GM19025 (cell line): Measurements from ENCODE around the gene COL4A2.

ENCODE experiments used
- ATAC-seq: cut with Tn5 transposase; IDR thresholded peaks from one replicate; pipeline ENCODE4 v1.9.1; 2021; ENCODE audit warnings: mild to moderate bottlenecking, low read depth, moderate library complexity; ENCODE audit not compliant: unreplicated experiment

COL4A2 gene

DNA sequence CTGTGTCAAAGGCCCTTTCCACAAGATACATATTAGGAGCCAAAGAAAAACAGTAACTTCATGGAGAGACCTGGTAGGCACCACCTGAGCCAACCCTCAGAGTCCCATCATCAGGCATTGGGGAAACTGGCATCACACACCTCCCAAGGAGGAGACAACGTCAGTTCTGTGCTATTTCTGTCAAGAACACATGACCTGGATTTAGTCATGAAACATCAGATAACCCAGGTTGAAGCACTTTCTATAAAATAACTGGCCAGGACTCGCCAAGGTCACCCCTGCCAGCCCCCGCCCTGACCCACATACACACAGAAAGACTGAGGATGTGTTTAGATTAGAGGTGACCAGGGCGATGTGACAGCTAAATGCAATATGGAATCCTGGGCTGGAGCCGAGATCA, 35.8 kb upstream of the COL4A2 start:
- no peak for ATAC-seq

DNA sequence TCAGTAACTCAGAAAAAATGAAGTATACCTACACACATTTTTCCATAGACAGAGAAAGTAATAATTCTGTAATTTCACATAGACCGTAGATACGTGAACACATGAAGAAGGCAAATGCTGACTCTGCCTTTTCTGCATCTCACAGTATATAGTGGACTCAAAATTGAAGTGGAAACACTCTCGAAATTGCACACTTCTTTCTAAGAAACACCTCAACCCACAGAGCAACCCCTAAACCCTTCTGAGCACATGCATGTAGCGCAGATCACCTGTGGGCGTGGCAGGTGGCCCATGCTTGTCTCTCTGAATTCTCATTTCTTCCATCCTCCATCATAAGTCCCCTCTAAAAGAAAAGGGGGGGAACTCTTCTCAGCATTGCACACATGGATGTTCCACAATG, 34.9 kb upstream of the COL4A2 start:
- ATAC-seq = no peak

DNA sequence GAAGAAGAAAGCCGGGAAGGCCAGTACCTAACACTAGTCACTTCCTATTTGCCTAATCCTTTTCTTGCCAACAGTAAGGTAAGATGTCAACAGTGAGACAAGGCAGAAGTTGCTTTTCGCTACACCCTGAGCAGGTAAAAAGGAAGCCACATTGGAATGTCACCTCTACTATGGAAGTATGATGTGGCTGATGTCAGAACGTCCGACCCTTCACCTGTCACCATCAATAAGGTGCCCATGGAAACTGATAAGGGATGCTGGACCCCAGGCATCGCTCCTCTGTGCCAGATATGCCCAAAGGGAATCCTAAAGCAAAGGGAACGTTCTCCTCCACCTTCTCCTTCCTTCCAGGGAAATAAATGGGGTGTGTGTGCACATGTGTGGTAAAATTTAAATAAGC, 34.4 kb upstream of the COL4A2 start:
- no peak for ATAC-seq

DNA sequence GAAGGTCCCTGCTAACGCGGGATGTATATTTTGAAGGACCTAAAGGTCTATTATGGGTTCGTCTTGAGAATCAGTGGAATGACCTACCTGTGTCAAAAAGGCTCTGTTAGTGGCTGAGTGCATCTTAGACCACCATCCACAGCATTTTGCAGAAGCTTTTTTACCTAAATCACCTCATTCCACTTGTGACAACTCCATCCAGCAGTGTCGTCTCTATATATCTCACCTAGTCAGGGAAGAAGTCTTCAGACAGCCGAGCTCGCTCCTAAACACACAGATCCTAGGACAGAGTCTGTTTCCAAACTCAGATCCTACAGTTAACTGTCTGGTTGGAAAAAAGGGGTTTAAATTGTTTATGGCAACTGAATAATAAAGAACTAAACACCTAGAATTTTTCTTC, 33.8 kb upstream of the COL4A2 start:
- no peak for ATAC-seq

DNA sequence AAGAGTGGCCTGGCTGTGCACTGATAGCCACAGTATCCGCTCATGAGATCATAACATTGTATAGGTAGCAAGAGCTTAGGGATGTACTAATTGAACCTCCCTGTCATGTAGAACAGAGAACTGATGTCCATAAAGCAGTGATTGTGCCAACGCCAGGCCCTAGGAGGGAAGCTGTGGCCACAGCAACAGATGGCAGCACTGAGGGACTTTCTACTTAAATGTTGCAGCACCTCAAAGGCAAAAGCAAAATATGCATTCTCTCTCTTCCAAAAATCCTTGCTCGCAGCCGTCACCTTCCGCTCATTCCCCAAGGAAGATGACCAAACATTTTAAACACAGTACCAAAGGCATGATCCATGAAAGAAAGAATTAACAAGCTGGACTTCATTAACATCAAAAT, 32.4 kb upstream of the COL4A2 start:
- ATAC-seq = no peak

DNA sequence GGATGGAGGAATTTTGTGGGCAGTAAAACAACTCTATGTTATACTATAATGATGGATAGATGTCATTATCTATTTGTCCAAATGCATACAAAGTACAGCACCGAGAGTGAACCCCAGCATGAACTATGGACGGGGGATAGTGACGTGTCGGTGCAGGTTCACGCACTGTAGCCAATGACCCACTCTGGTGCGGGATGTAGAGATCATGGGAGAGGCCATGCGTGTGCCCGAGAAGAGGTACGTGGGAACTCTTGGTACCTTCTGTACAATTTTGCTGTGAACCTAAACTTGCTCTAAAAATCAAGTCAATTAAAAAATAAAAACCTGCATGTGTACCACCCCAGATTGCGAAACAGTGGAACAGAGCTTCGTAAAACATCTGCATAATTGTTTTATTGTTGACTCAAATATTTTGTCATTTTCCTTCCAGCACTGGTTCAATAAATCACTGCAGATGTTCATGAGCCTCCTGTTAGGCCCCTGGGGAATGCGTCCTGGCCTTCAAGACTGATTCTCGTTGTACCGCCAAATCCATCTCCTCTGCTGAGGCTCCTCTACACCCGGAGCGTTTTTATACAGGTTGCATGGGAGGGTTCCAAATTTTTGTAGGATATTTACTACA, 31.0 kb upstream of the COL4A2 start:
- no peak for ATAC-seq

DNA sequence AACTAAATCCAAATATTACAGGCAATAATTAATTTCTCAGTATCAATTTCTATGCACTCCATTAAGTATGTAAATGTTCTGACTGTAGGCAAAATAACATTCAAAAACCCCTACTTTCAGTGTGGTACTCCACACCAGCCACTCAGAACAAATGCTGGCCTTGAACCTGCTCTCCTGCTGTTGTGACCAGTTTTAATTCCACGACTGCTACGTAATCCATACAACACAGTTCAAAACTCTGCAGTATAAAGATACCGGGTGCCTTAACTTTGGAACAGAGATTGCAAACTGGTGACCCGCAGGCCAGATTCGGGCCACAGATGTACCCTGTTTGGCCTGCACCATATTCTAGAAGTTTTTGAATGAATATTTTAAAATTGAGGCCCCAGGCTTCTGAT, 30.5 kb upstream of the COL4A2 start:
- no peak for ATAC-seq

DNA sequence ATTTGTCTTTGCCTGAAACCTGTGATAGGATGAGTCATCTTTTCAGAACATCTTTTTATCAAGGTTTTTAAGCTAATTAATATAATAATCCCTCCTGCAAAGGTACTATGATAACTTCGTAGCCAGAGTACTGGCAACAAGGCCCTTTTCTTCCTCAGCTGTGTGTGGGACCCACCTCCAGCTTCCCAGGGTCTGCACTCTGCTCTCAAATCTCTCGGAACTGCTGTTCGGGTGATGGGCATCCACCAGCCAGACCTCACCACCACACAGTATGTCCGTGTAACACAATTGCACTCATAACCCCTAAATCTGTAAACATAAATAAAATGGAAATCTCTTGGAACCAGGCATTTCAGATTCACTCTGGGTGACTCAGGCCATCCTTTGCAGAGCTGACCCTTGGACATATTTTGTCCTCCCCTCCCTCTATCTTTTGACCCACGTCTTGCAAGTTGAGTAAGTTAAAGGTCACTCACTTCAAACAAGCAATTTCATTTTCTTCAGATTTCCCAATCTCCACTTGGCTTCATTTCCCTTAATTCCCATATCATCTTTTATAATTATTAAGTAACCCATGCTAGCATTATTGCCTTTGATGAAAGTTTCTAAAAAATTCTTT, 29.6 kb upstream of the COL4A2 start:
- ATAC-seq = no peak

DNA sequence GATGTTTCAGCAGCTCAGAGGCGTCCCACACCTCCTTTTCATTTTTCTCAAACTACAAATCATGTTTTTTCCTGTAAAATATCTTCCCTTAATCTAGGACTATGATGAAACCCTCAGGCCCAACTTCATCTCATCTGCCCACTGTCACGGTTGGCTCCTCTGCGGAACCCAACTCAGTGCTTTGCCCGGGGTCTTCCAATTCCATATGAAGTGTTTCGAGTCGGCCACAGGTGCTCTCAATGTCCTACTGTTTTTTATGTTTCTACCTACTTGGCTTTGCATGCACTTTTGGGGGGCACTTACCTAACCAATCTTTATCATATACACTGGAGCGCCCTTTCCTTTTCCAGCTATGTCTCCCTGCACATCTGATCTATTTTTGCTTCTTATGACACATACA, 28.2 kb upstream of the COL4A2 start:
- no peak for ATAC-seq

DNA sequence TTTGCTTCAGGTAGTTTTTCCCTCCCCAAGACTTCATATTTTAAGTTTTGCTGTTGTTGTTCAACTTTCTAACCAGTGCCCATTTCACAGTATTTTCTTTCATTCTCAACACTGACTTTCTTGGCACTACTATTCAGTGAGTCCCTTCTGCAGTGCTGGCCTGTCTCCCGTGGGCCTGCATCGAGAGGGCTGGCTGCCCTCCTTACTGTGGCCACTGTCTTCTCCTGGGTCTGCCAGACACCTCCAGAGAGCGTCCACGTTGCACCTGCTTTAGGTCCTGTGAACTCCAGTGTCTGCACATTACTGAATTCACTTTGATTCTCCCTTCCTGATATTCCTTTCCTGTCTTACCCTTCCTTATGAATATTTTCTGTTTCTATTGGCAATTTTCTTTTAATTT, 27.4 kb upstream of the COL4A2 start:
- ATAC-seq = no peak

DNA sequence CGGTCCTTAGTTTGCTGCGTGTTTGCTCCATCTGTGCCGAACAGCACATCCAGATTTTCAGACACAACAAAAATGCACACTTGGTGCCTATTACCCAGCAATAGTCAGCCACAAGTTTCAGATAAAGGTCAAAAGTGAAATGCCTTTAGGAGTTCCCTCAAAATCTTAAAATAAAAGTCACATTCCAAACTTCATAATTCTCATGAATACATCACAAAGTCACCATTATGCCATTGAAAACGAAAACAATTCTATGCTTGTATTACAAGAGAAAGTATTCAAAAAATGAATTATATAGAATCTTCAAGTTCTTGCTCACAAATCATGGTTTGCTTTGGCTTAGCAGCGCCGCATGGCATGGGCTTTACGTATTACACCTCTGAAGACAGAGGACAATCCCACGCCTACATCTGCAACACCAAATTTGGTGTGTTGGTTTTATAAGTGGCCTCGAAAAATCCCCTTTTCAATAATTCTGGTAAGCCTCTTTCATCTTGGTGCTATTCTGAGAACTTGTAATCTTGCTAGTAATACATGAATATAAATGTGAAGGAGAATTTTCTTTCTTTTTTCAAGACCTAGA, 26.8 kb upstream of the COL4A2 start:
- no peak for ATAC-seq

DNA sequence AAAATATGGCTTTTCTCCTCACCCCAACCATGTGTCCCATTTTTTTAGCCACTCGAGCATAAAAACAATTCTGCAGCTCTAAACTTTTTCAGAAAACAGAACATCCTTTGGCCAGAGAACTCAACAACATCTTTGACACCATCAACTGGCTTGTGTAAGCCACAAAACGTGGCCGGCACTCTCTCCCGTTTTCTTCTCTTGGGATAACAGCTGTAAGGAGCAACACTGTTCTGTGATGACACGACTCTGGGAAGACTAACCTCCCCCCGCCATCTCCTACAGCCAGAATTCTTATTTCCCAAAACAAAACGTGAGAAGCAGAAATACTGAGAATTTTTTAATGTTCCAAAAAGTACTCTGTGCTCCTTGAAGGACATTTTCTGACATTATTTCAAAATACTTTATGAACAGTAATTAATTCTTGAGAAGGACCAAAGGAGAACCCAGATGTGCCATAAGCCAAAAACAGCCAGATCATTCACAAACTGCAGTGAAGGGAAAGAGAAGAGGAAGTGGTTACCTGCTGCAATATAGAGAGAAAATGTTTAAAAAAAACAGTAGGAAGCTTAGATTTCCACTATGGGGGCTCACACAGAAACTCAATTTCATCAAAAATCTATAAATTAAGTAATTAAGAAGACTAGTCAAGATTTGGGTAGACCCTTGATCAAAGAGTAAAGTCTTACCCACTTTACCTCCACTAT, 25.9 kb upstream of the COL4A2 start:
- ATAC-seq = no peak

DNA sequence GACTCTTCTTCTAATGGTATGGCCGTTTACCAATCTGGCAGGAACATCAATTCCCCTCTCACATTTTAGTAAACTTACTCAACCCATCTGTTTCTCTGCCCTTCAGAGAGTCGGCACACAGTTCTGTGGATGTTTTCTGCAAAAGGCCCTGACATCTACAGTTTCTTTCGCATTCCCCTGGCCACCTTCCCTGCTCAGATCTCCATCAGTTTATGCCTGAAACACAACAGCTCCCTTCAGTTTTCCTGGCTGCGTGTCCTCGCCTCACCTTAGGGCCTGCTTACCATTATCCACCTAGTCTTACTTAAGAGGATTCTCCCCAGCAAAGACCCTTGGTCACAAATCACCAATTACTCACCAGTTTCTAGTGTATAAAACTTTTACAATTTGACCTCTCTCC, 25.3 kb upstream of the COL4A2 start:
- ATAC-seq = no peak

DNA sequence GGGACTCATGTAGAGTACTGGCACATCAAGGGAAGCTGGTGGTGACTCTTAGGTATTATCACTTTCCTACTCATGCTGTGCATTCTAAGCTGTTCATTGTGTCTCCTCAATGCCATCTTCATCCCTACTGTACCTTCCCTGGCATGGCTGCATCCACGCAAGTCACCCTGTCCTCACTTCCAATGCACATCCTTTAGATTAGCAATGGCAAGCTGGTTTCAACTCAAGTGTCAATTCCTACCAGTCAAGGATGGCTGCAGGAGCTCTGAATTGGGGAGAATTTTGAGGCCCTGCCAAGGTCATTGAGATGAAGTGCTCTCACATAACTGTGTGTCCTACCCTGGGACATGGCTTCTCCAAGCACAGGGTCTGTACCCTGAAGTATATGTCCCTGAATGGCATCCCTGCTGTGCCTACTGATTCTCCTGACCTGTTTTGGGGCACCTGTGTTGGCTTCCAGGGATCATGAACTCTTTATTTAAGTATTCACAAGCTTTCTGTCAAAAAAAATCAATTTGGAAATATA, 24.7 kb upstream of the COL4A2 start:
- ATAC-seq = no peak

DNA sequence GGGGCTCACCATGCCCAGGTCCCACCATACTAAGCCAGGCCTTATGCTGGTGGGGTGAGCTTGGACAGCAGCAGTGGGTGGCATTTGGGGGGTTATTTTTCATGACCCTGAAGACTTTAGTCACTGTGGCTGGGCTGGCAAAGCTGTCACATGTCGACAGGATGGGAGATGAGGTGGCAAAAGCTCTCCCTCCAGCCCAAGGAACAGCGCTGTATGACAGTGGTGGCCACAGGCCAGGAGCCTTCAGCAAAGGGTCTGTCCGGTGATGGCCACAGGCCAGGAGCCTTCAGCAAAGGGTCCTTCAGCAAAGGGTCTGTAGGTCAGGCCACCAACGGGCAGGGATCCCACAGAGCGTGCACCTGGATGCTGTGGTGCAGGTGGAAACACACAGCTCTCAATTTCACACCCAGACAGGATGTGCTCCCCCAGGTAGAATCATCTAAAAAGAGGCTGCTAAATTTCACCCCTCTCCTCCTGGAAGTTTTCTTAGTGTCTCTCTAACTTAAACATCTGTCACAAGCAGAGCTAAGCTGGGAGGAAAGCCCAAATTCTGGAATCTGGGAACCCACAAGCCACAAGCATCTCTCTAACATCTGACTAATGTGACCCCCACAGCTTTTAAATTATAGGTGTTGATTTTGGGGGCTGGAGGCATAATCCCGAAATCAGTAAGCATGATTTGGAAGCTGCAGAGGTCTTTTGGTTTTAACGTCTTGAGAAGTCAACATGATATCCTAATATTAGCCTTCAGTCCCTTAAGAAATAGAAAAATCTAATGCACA, 23.2 kb upstream of the COL4A2 start:
- no peak for ATAC-seq

DNA sequence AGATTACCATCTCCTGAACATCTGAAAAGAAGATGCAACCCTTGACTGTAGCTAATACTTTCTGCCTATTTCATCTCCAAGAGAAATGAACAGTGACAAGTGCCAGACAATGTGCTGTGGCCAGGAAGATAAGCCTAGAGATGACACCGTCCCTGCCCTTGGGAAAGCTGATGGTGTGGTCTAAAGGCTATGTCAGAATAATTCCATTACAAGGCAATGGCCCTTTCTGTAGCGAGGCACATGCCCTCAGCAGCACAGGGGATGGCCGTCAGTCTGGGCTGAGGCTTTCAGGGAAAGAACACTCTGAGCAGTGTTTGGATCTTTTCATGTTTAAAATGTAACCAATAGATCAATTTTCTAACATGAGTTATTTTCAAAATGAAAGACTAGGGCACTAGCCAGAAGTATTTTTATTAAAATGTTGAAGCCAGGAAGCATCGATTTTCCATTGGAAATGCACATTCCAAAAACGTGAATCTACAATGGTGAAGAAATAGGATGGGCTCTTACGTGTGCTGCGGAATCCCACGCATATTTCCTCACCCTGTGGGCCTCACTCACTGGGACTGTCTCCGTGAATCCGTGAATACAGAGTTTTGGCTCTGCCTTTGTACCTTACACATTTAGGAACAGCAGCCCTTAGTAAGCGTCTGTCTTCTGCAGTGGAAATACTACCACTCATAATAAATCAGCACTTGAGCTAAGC, 22.2 kb upstream of the COL4A2 start:
- no peak for ATAC-seq

DNA sequence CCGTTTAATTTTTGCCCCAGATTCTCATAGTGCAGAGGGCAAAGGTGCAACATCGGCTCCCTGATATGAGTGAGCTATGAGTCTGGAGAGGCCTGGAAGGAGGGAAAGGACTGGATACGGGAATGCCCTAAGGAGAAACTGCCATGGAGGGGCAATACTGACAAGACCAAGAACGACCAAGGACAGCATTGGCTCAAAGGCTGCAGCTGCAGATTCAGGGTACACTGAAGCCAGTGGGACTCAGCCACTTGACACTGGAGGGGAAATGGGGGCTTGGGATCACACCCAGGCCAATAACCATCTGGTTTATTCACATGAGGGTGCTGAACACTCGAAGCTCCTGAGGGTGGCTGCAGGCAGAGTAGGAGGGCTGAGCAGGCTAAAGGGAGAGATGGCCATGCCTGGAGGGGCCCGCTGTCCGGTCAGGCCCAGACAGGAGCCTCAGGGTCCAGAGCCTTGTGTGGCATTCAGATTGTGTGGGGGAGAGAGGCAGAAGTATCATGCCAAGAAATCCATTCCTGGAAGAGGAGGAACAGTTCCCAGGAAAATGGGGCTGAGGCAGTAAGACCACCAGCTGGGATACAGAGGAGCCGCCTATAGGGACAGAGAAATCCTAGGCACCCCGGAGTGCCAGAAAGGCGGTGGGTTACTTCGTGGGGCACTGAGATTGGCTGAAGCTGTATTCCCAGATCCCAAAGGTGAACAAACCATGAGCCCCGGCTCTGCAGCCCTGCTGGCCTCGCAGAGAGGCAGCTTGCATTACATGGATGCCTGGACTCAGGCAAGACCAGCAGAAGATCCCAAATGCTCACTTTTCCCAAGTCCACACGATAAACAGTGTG, 20.9 kb upstream of the COL4A2 start:
- ATAC-seq = no peak

DNA sequence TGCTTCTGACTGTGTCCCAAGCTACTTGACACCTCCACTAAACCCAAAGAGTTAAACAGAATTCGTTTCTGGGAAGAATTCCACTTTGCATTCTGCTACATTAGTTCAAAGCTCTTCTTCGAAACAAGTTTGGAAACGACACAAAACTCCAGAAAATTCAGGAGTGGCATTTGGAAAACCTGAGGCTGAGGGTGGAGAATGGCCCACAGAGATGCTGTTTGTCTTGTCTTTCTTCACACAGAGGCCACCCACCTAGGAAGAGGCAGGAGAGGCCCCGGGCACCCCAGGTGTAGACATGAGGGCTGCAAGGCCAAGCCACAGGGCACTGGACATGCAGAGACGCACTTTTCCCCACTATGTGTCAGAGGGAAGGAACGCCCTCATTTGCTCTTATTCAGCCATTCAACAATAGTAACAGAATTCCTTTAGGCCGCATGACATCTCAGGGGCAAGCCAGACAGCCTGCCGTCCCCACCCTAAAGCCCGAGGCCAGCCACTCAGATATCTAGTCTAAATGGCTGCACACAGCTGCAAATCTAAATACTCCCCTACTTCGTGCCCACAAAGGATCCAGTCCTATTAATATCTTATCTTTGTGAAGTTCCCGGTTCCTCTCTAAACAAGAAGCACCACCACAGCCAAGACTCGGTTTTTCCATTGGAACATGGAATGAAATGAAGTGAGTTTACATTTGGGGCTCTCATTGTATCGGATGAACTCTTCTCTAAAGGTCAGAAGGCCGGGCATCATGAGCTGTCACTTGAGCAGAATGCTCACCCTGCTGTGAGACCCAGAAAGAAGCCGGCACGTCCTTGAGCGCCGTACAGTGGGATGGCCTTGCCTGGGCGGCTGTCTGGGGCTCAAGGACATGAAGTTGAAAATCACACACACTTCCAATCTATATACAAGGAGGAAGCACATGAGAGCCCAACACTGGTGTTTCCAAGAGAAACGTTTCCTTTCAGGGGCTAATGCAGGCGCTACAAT, 20.0 kb upstream of the COL4A2 start:
- ATAC-seq = no peak
